Muscle layer of colon (tissue), 2 donors: Measurements from ENCODE around the gene PRSS27.

Experiments
- H3K27ac ChIP-seq: one replicate; pipeline ENCODE4 v1.7.0; 2013; ENCODE audit warnings: low read depth, mild to moderate bottlenecking, low read length, moderate library complexity
- H3K27me3 ChIP-seq, 2 donors: one replicate each; pipeline ENCODE4 v1.7.0; 2013; ENCODE audit warnings: low read length in 2 of 2, mild to moderate bottlenecking in 2 of 2; ENCODE audit not compliant: insufficient read depth in 2 of 2, control insufficient read depth in 1 of 2
- H3K36me3 ChIP-seq: one replicate; pipeline ENCODE4 v1.7.0; 2013; ENCODE audit warnings: mild to moderate bottlenecking, low read length; ENCODE audit not compliant: insufficient read depth
- H3K4me1 ChIP-seq: one replicate; pipeline ENCODE4 v1.7.0; 2013; ENCODE audit warnings: mild to moderate bottlenecking, low read length; ENCODE audit not compliant: insufficient read depth
- H3K4me3 ChIP-seq, 2 donors: one replicate each; pipeline ENCODE4 v1.7.0; 2013; ENCODE audit warnings: low read length in 2 of 2, low read depth in 1 of 2, mild to moderate bottlenecking in 1 of 2, moderate library complexity in 1 of 2
- H3K9ac ChIP-seq: one replicate; pipeline ENCODE4 v1.7.0; 2013; ENCODE audit warnings: low read length
- H3K9me3 ChIP-seq: one replicate; pipeline ENCODE4 v1.7.0; 2013; ENCODE audit warnings: mild to moderate bottlenecking, low read length
- donor health status: abdominal sarcoma.
- donor health status: Adenocarcinoma of cecum.

Gene PRSS27

DNA sequence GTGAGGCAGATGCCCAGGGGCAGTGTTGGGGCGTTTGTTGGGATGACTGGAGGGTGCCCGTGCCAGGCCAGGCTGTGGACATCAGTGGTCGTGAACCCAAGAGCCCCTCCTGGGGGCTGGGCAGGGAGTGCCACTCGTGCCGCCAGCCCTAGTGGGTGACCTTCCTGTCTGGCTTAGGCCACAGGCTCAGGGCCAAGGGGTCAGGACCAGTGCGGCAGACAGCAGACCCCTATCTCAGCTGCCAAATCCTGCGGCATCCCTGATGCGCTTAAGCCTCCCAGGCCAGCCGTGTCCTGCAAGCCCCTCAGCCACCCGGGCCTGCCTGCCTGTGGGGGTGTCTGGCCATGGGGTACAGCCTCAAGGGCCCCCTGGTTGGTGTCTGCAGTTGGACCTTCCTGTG lies 14.7 kb downstream of the PRSS27 start:
- peaks cover 63% of the 10 kb centered on the region for H3K36me3 ChIP-seq

GRCh38 chr16:2704983-2705275 lies 15.1 kb downstream of the PRSS27 start:
- Histone ChIP-seq H3K9ac (no peak overlapping the region), H3K9me3 (no peaks in the 10 kb centered on the region), H3K27ac (no peak overlapping the region), H3K4me1 (no peaks in the 10 kb centered on the region), H3K36me3 (peaks cover 68% of the 10 kb centered on the region), H3K4me3 (no peak overlapping the region), H3K27me3 (no peaks in the 10 kb centered on the region)

More for the DNA sequence above, 14.7 kb downstream of the PRSS27 start:
- Histone ChIP-seq H3K4me1 (no peaks in the 10 kb centered on the region), H3K27me3 (no peaks in the 10 kb centered on the region), H3K9me3 (no peaks in the 10 kb centered on the region), H3K27ac (no peak overlapping the region), H3K9ac (no peak overlapping the region), H3K4me3 (no peak overlapping the region)

GRCh38 chr16:2704166-2704982 lies 15.7 kb downstream of the PRSS27 start:
- Histone ChIP-seq H3K36me3 (peaks cover 73% of the 10 kb centered on the region), H3K4me1 (no peaks in the 10 kb centered on the region), H3K9me3 (no peaks in the 10 kb centered on the region), H3K4me3 (no peak overlapping the region), H3K27ac (no peak overlapping the region), H3K27me3 (no peaks in the 10 kb centered on the region), H3K9ac (no peak overlapping the region)

- no peak overlapping the region for H3K27ac ChIP-seq
- no peaks in the 10 kb centered on the region for H3K9me3 ChIP-seq
- H3K27me3 ChIP-seq: no peaks in the 10 kb centered on the region
- peaks cover 77% of the 10 kb centered on the region for H3K36me3 ChIP-seq
- H3K4me1 ChIP-seq: no peaks in the 10 kb centered on the region
- no peak overlapping the region for H3K4me3 ChIP-seq
- no peak overlapping the region for H3K9ac ChIP-seq
These were observed 16.9 kb downstream of the PRSS27 start for GRCh38 chr16:2702871-2703745.

DNA sequence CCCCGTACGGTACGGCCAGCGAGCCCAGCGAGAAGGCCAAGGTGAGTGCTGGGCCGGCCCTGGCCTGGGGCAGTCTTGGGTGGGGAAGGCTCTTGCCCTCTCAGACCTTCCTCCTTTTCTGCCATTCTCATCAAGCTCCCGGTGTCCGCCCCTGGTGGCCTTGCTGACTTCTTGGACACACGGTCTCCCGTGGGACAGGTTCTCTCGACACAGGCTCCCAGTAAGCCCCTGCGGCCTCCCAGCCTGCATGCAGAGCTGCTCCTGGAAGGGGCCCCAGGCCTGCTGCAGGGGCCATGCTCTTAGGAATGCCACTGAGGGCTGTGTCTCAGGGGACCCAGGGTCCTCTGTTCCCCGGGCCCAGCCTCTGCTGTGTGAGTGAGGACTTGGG lies 17.6 kb downstream of the PRSS27 start:
- no peak overlapping the region for H3K27ac ChIP-seq

DNA sequence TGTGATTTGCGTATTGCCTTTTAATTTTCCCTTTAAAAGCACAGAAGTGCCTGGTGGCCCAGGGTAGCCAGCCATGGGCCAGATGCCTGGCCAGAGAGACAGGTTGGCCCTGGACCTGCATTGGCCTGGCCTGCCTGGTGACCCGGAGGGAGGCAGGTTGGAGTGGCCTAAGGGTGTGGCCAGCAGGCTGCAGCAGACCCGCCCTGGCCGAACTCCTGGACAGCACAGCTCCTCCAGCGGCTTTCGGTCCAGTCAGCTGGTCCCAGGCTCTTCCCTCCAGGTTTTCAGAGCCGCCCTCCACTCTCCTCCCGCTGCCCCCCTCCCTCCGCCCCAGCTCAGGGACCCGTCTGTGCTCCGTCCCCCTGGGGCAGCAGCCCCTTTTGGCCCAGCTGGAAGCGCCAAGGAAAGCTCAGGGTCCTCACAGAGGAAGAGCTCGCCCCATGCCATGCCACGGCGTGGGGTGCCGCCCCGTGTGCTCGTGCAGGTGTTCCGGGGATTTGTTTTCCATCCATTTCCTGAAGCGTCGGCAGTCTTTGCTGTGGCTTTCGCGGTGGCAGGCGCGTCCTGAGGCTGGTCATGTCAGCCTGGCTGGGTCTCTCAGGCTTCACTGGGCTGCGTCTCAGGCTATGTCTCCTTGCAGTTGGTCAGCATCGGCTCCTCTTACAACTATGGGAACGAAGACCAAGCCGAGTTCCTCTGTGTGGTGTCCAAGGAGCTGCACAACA lies 18.1 kb downstream of the PRSS27 start:
- Histone ChIP-seq H3K27ac (no peak overlapping the region), H3K36me3 (peaks cover 77% of the 10 kb centered on the region), H3K9me3 (no peaks in the 10 kb centered on the region), H3K4me3 (no peak overlapping the region), H3K4me1 (no peaks in the 10 kb centered on the region), H3K9ac (no peak overlapping the region), H3K27me3 (no peaks in the 10 kb centered on the region)

More for the DNA sequence above, 17.6 kb downstream of the PRSS27 start:
- Histone ChIP-seq H3K9ac (no peak overlapping the region), H3K36me3 (peaks cover 77% of the 10 kb centered on the region), H3K4me3 (no peak overlapping the region), H3K4me1 (no peaks in the 10 kb centered on the region), H3K27me3 (no peaks in the 10 kb centered on the region), H3K9me3 (no peaks in the 10 kb centered on the region)

- Histone ChIP-seq H3K4me1 (no peaks in the 10 kb centered on the region), H3K27ac (no peak overlapping the region), H3K4me3 (no peak overlapping the region), H3K9ac (no peak overlapping the region), H3K27me3 (no peaks in the 10 kb centered on the region), H3K36me3 (peaks cover 80% of the 10 kb centered on the region), H3K9me3 (no peaks in the 10 kb centered on the region)
These were observed 18.8 kb downstream of the PRSS27 start for GRCh38 chr16:2701272-2701671.

DNA sequence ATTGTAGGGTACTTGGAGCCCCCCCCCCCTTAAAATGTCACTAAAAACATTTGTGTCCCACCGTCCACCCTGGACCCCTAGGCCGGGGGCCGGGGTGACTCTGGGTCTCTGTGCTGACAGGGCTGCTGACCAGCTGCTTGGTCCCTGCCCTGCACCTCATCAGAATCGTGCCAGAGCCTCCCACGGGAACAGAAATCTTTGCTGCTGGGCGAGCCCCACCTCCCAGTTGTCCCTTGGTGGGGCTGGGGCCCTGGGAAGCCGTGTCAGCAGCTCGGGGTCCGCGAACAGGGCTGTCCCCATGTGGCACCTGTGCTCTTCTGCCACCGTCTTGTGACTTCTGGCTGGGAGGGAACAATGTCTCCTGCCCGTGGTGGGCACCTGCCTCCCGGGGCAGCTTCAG lies 19.2 kb downstream of the PRSS27 start:
- no peaks in the 10 kb centered on the region for H3K4me1 ChIP-seq
- no peak overlapping the region for H3K4me3 ChIP-seq
- no peak overlapping the region for H3K27ac ChIP-seq
- H3K9me3 ChIP-seq: no peaks in the 10 kb centered on the region
- H3K9ac ChIP-seq: no peak overlapping the region
- H3K36me3 ChIP-seq: peaks cover 78% of the 10 kb centered on the region
- H3K27me3 ChIP-seq: no peaks in the 10 kb centered on the region

GRCh38 chr16:2699791-2700600 lies 20.0 kb downstream of the PRSS27 start:
- Histone ChIP-seq H3K36me3 (peaks cover 70% of the 10 kb centered on the region), H3K9ac (no peak overlapping the region)

DNA sequence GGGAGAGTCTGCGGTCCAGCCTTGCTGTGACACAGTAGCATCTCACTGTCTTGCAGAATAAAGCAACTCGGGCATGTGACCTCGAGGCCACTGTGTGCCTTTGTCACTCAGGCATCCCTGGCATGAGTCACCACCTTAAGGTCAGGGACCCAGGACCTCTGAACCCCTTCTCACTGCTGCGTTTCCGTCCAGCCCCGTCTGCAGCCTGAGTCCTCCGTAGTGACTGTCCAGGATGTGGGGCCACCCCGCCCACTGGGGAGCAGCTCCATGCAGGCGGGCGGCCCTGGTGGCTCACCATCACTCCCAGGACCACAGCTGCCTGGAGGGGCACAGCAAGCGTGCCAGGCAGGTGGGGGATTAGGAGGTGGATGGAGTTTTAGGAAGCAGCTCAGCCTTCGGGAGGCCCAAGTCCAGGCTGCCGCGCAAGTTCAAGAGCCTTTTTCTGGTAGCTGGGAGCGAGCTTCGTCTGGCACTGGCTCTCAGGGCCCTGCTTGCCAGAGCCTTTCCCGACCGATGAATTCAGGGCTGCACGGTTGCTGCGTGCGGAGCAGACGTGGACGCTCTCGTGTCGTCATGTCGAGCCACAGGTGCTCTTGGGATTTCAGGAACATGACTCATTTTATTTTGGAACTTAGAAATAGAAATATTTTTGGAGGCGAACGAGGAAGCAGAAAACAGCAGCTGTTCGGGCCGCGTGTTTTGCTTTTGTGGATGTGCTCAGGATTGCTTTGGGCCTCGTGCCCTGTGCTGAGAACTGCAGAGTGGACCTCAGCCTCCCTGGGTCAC lies 20.9 kb downstream of the PRSS27 start:
- H3K4me1 ChIP-seq: no peaks in the 10 kb centered on the region
- no peak overlapping the region for H3K27ac ChIP-seq
- H3K4me3 ChIP-seq: no peak overlapping the region
- H3K27me3 ChIP-seq: no peaks in the 10 kb centered on the region
- no peaks in the 10 kb centered on the region for H3K9me3 ChIP-seq
- peaks cover 62% of the 10 kb centered on the region for H3K36me3 ChIP-seq
- H3K9ac ChIP-seq: no peak overlapping the region

More at GRCh38 chr16:2699791-2700600, 20.0 kb downstream of the PRSS27 start:
- H3K27me3 ChIP-seq: no peaks in the 10 kb centered on the region
- no peak overlapping the region for H3K4me3 ChIP-seq
- H3K9me3 ChIP-seq: no peaks in the 10 kb centered on the region
- H3K4me1 ChIP-seq: no peaks in the 10 kb centered on the region
- no peak overlapping the region for H3K27ac ChIP-seq
